IPS DF 6.9 (cell line): ENCODE results near the gene PTPRH.

Experiments used
- DNase-seq: peaks from one replicate; pipeline ENCODE4 v3.0.0-alpha.2; 2013; ENCODE audit warnings: low read depth, low spot score
- H3K27ac ChIP-seq: one replicate; pipeline ENCODE4 v1.5.1; 2013; ENCODE audit warnings: low read length, control low read depth
- H3K27me3 ChIP-seq: 2 replicates; pipeline ENCODE4 v1.6.1; 2013; ENCODE audit warnings: mild to moderate bottlenecking, low read length; ENCODE audit not compliant: control insufficient read depth, insufficient read depth
- H3K36me3 ChIP-seq: 2 replicates; pipeline ENCODE4 v1.6.1; 2013; ENCODE audit warnings: low read length; ENCODE audit not compliant: control insufficient read depth, insufficient read depth
- H3K4me1 ChIP-seq: 2 replicates; pipeline ENCODE4 v1.6.1; 2013; ENCODE audit warnings: low read length; ENCODE audit not compliant: control insufficient read depth, insufficient read depth
- H3K4me3 ChIP-seq: 2 replicates; pipeline ENCODE4 v1.5.1; 2013; ENCODE audit warnings: mild to moderate bottlenecking, low read length
- H3K9me3 ChIP-seq: 2 replicates; pipeline ENCODE4 v1.6.1; 2013; ENCODE audit warnings: low read length, inconsistent platforms; ENCODE audit not compliant: control insufficient read depth, insufficient read depth
- WGBS: extraction: QIAGEN DNeasy Blood & Tissue Kit; methylation state at CpG from one replicate; pipeline ENCODE4 v1.1.7; 2013; ENCODE audit warnings: mixed read lengths, missing lambda C conversion rate; ENCODE audit not compliant: insufficient read length, insufficient coverage; 5-methylcytosine and 5-hydroxymethylcytosine counted together

PTPRH gene

DNA sequence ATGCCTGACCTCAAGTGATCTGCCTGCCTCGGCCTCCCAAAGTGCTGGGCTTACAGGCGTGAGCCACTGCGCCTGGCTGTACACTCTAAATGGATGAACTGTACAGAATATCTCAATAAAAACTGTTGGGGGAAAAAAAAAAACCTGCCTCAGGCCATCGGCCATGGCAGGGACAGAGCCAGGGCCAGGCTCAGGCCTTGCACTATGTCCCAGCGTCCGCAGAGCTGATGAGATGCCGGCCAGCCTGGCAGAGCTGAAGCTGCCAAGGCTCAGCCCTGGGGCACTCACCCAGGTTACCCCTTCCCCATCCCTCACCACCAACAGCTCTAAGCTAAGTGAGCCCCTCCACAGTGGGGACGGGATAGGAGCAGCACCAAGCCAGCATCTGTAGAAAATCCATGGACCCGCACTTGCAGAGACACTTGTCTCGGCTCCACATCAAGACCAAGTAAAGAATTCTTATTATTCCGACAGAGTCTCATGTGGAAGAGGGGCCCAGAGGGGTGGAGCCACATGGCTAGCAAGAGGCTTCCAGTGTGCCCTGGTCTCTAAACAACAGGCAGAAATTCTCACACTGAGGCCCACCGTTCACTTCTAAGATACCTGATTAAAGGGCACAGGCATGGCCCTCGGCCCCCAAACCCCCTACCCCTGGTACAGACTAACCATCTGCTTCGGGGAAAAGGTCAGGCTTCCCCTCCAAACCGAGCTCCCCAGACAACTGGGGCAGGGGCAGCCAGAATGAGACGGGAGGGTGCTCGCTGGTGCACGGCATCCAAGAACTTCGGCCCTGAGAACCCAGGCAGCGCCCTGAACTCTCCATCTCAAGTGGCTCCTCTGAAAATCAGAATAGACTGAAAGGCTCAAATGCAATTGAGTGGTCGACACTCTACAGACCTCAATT, 43.7 kb upstream of the PTPRH start:
- Histone ChIP-seq H3K27ac (no peak overlapping the region), H3K4me1 (peaks cover 4% of the 10 kb centered on the region), H3K36me3 (no peaks in the 10 kb centered on the region; the same call in 1 of the 2 replicates), H3K4me3 (no peak overlapping the region), H3K9me3 (no peaks in the 10 kb centered on the region), H3K27me3 (no peaks in the 10 kb centered on the region)
- DNase-seq = no peak
- WGBS = no CpG with 5 or more reads among the region's 21 CpGs

DNA sequence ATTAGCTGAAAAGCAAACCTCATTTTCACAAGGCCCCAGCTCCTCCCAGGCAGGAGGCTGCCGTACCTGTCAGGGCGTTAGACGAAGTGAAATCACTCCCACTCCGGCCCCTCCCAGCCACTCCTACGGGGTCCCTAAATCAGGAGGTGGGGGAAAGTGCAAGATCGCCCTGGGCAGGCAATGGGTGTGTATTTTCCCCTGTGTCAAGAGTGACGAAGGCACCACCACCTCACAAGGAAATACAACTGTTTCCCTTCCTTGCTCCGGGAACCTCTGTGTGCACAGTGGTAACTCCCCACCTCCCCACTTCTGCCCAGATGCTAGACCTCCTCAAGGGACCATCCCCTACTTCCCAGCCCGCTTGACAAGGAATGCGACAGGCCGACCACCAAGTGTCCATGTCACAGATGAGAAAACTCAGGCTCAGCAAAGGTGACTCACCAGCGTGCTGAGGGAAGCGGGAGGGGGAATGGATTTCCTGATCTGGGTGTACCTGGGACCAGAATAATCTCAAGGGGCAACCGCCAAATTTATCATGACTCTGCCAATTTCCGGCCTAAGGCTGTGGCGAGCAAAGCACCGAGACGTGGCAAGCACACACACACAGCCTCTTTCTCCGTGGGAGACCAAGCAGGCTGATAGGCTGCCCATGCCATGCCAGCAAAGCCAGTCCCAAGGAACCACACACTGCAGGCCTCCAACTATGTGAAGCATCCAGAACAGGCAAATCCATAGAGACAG, 42.2 kb upstream of the PTPRH start:
- H3K27ac ChIP-seq = no peak overlapping the region
- no peaks in the 10 kb centered on the region for H3K27me3 ChIP-seq
- H3K9me3 ChIP-seq = no peaks in the 10 kb centered on the region
- H3K36me3 ChIP-seq = peaks cover 4% of the 10 kb centered on the region; the same call in 1 of the 2 replicates
- DNase-seq = no peak
- WGBS = no CpG with 5 or more reads among the region's 19 CpGs
- peaks cover 3% of the 10 kb centered on the region for H3K4me1 ChIP-seq
- H3K4me3 ChIP-seq = no peak overlapping the region

DNA sequence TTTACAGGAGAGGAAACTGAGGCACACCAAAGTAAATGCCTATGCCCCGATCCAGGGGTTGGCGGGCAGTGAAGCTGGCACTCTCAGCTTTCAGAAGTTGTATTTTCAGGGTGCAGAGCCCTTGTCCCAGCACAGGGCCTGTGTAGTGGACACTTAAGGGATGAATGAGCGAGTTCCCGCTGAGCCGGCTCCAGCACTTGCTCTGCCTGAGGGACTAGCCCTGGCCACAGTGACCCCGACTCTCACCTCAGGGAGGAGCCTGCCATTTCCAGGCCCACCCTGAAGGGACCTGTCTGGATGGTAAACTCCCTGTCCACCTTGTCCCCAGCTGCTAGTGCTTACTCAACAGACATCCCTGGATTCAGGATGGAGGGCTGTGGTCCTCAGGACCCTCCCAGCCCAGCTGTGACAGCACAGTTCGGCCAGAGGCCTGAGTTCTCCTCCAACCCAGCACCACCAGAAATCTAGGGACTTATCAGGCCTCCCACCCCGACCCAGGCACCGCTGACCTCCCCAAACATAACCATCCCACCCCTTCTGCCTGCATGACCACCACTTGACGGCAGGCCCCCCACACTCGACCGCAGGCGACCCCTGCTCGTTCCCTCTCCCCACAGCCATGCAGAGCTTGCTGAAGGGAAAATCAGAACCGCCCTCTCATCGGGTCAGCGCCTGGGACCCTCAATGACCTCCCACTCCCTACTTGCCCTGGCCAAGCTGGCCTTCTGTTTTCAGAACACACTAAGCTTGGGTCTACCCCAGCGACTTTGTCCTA, 41.1 kb upstream of the PTPRH start:
- WGBS = no CpG with 5 or more reads among the region's 18 CpGs
- Histone ChIP-seq H3K27me3 (no peaks in the 10 kb centered on the region), H3K9me3 (no peaks in the 10 kb centered on the region), H3K4me1 (no peaks in the 10 kb centered on the region; the same call in 1 of the 2 replicates), H3K27ac (no peak overlapping the region), H3K4me3 (no peak overlapping the region), H3K36me3 (peaks cover 6% of the 10 kb centered on the region; the same call in 1 of the 2 replicates)
- DNase-seq = no peak

DNA sequence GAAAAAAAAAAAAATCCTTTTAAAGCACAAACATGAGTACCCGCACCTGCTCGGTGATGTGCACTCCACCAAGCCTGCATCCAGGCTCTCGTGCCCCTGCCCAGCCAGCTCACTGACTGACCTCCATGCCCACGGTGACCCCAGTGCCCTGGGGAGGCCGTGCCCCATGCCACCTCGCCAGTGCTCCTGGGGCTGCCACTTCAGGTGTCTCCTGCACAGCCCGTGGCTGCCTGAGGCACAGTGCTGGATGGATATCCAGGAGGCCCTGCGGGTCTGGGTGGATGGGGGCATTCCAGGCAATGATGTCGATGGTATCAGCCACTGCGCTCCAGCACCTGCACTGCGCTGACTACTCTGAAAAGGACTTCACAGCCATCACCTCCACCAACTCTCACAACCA, 40.5 kb upstream of the PTPRH start:
- no peak overlapping the region for H3K27ac ChIP-seq
- H3K36me3 ChIP-seq = peaks cover 11% of the 10 kb centered on the region
- no peak for DNase-seq
- WGBS = no CpG with 5 or more reads among the region's 11 CpGs
- H3K9me3 ChIP-seq = no peaks in the 10 kb centered on the region
- no peak overlapping the region for H3K4me3 ChIP-seq
- H3K4me1 ChIP-seq = no peaks in the 10 kb centered on the region; the same call in 1 of the 2 replicates
- H3K27me3 ChIP-seq = no peaks in the 10 kb centered on the region

DNA sequence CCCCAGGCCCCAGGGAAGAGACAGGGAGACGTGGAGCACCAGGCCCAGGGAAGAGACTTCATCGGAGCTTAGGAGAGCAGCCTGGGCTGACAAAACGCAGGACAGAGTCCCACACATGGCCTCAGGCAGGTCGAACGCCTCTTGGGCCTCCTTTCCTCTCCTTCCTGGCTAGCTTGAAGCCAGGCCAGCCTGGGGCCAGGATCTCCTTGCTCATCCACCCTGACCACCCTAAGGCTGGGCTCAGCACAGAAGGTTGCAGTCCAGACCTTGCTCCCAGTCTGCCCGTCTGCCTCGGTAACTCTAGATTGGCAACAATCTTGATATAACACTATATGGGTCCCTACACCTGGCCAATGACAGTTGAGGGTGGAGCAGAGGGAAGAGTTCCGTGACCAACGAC, 39.4 kb upstream of the PTPRH start:
- H3K27ac ChIP-seq = no peak overlapping the region
- DNase-seq = no peak
- no peaks in the 10 kb centered on the region for H3K27me3 ChIP-seq
- H3K4me3 ChIP-seq = no peak overlapping the region
- no peaks in the 10 kb centered on the region for H3K4me1 ChIP-seq
- WGBS = no CpG with 5 or more reads among the region's 9 CpGs
- no peaks in the 10 kb centered on the region for H3K9me3 ChIP-seq
- H3K36me3 ChIP-seq = peaks cover 16% of the 10 kb centered on the region

DNA sequence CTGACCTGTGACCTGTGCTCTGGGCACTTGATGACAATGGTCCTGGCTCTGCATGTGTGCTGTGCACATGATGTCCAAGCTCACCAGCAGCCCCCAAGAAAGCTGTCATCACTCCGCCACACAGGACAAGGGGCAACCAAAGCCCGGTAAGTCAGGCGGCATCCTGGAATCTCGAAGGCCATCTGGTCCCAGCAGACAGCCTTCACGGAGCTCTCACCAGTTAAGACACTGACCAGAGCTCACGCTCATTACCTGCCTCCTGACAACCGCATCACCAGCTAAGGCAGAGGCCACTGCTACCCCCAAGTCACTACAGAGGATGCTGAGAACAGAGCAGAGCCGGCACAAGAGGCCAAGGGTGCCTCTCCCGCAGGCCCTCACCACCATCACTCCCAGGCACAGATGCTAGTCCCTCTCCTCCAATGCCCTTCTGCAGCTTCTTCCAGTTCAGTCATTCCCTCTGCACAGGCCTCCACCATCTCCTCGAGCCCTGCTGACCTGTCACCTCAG, 38.9 kb upstream of the PTPRH start:
- H3K27ac ChIP-seq = no peak overlapping the region
- no peaks in the 10 kb centered on the region for H3K27me3 ChIP-seq
- H3K4me1 ChIP-seq = no peaks in the 10 kb centered on the region
- WGBS = no CpG with 5 or more reads among the region's 10 CpGs
- peaks cover 16% of the 10 kb centered on the region for H3K36me3 ChIP-seq
- no peak overlapping the region for H3K4me3 ChIP-seq
- H3K9me3 ChIP-seq = no peaks in the 10 kb centered on the region
- DNase-seq = no peak

DNA sequence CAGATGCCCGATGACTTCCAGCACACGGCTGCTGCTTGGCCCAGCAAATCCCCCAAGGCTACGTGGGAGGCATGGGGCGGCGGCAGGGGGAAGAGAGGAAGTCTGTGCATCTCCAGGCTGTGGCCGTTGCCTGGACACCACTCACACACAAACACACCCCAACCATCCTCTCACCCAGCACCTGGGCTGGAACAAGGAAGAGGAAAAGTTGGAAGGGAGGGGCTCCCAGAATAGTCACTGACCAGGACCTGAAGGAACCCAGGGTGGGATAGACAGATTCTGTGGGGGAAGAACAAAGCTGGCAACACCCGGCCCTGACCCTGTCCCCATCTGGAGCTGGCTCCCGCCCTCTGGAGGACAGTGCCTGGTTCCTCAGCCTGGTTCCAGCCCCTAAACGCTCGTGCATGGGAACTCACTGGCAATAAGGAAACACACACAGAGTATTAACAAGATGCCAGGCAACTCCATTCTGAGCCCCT, 38.4 kb upstream of the PTPRH start:
- Histone ChIP-seq H3K36me3 (peaks cover 16% of the 10 kb centered on the region), H3K4me1 (no peaks in the 10 kb centered on the region), H3K27ac (no peak overlapping the region), H3K9me3 (no peaks in the 10 kb centered on the region), H3K27me3 (no peaks in the 10 kb centered on the region), H3K4me3 (no peak overlapping the region)
- no peak for DNase-seq
- WGBS = no CpG with 5 or more reads among the region's 10 CpGs

DNA sequence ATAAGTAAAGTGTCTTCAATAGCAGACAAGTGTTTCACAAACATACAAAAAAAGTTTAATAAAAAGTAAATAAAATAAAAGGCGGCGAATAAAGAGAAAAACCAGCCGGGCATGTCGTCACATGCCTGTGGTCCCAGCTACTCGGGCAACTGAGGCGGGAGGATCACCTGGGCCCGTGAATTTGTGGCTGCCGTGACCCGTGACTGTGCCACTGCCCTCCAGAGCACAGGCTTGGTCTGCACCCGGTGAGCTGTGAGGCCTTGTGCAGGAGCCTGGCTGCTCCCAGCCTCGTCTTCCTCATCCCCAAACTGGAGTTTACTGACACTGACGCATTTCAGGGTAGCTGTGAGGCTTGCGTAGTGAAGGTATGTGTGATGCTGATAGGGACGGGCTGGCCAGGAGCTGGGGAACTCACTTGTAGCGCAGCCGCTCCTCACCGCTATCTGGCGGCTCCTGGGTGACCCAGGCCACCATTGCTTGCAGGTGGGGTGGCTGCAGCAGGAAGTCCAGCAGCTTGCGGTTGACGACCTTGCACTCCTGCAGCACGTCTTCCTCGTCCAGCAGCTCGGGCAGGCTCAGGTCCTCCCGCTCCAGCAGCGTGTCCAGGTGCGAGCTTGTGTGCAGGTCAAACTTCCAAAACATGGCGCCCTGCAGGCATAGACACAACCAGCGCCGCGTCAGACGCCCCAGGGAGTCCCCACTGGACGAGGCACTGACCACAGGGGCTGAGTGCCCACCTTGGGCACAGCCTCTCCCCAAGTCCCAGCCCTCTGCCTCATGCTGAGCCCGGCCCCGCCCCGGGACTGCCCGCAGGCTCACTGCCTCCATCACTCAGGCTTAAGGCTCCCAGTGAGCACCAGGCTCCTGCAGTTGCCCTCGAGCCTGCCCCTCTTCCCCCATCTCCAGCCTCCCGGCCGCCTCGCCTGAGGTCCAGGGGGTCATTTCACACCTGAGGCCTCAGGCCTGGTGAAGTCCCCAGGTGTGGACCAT, 37.5 kb upstream of the PTPRH start:
- Histone ChIP-seq H3K27me3 (no peaks in the 10 kb centered on the region), H3K27ac (no peak overlapping the region), H3K4me1 (no peaks in the 10 kb centered on the region), H3K36me3 (peaks cover 22% of the 10 kb centered on the region), H3K4me3 (no peak overlapping the region), H3K9me3 (no peaks in the 10 kb centered on the region)
- WGBS = no CpG with 5 or more reads among the region's 40 CpGs
- no peak for DNase-seq

DNA sequence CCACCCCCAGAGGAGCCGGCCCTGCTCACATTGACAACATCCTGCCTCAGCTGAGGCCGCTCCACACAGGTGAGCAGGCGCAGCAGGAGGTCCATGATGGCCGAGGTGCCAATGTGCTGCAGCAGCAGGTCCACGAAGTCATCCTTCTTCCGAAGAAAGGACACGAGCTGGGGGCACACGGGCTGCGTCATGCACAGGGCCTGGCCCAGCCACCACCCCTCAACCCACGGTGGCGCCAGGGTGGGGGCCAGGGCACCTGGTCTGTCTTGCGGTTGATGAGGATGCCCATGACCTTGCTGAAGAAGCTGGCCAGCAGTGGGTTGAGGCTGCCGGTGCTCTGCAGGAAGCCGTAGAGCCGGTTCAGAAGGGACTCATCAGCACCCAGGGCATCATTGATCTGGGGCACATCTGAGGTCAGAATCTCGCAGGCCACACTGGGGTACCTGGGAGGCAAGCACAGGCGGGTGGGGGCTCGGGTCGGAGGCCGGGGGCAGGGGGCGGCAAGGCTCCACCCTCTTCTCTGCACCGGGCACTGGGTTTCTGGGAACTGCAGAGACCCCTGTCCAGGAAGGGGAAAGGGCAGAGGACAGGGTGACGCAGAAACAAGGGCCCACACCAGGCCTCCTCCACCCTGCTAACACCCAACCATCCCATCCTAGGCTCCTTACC, 36.1 kb upstream of the PTPRH start:
- Histone ChIP-seq H3K27me3 (no peaks in the 10 kb centered on the region), H3K9me3 (no peaks in the 10 kb centered on the region), H3K36me3 (peaks cover 34% of the 10 kb centered on the region), H3K4me3 (no peak overlapping the region), H3K27ac (no peak overlapping the region), H3K4me1 (no peaks in the 10 kb centered on the region)
- no CpG with 5 or more reads among the region's 23 CpGs for WGBS
- DNase-seq = no peak
